Esophagus squamous epithelium (tissue), 5 donors: ENCODE results near the gene SCN4A. TPM values are rescaled to one million over a fixed set of nuclear protein-coding genes. Genes with fewer than 3 reads are reported as not detected.

Experiments
- DNase-seq: peaks from one replicate; lab custom pipeline; 2025; lab: John Stamatoyannopoulos, UW
- H3K27ac ChIP-seq, 4 donors: fragments of 200-600 bp; sonication (generic); one replicate each; pipeline ENCODE4 v1.5.1; 2016 to 2019; ENCODE audit warnings: mild to moderate bottlenecking in 1 of 4
- H3K27me3 ChIP-seq, 4 donors: fragments of 200-600 bp; sonication (generic); 1 replicate in 3 of 4; 2 replicates in 1 of 4; pipeline versions ENCODE4 v1.5.1 to v1.6.0; 2017 to 2021; ENCODE audit warnings: antibody characterized with exemption in 1 of 4
- H3K36me3 ChIP-seq, 3 donors: fragments of 200-600 bp; sonication (generic); one replicate each; pipeline ENCODE4 v1.5.1; 2016 to 2019
- H3K4me1 ChIP-seq, 3 donors: fragments of 200-600 bp; sonication (generic); one replicate each; pipeline ENCODE4 v1.5.1; 2017 to 2019
- H3K4me3 ChIP-seq, 4 donors: fragments of 200-600 bp; sonication (generic); 1 replicate in 3 of 4; 2 replicates in 1 of 4; pipeline ENCODE4 v1.5.1; 2016 to 2019; ENCODE audit warnings: mild to moderate bottlenecking in 2 of 4, moderate library complexity in 1 of 4
- H3K9me3 ChIP-seq, 3 donors: fragments of 200-600 bp; sonication (generic); one replicate each; pipeline ENCODE4 v1.5.1; 2016 to 2019
- CTCF ChIP-seq, 6 experiments: fragments of 450-650 bp in 4 of 6; fragments of 200-600 bp in 2 of 6; sonication (generic) in 2 of 6; IDR thresholded peaks; one replicate each; pipeline ENCODE4 v1.5.1; 2016 to 2019; ENCODE audit warnings: antibody characterized with exemption in 6 of 6, mild to moderate bottlenecking in 4 of 6, moderate library complexity in 4 of 6
- POLR2A ChIP-seq, 4 donors: fragments of 450-650 bp; IDR thresholded peaks; one replicate each; pipeline ENCODE4 v1.6.1; 2017; ENCODE audit warnings: antibody characterized with exemption in 4 of 4, mild to moderate bottlenecking in 4 of 4, moderate library complexity in 3 of 4
- WGBS, 2 donors: methylation state at CpG; one replicate each; pipeline ENCODE4 v1.1.5; 2018; 5-methylcytosine and 5-hydroxymethylcytosine counted together
- intact Hi-C: fragments of 100-400 bp; cut with DNase I; formaldehyde crosslinking; loops from one replicate; pipeline ENCODE4 v1.15.0; 2022
- total RNA-seq, 4 donors: library from RNA; depleted of rRNA; stranded (reverse); fragments of >200 nt; gene quantifications; one replicate each; pipeline ENCODE4 v1.1.0, GENCODE V29; 2016
- donor health status: DM: yes; HTN: yes; CAD: no.

Gene SCN4A
- total RNA-seq, 4 donors from 2014 or later, result under 0.01 to 0.12 TPM; not detected in 2

GRCh38 chr17:64001091-64001579, 28.4 kb upstream of the SCN4A start:
- Histone ChIP-seq H3K9me3 (no peaks in the 10 kb centered on the region), H3K36me3 (no peaks in the 10 kb centered on the region), H3K4me3 (no peak overlapping the region), H3K27ac (peak overlapping the region in 2 of 4 donors; percentile 44 to 76), H3K4me1 (peaks cover 12 to 33% (median 14%) of the 10 kb centered on the region in 3 donors), H3K27me3 (peaks cover 0 to 45% (median 4%) of the 10 kb centered on the region in 4 donors)
- WGBS, 2 donors, result 60 to 80% methylated on average over 1 to 5 of the region's 7 CpGs
- DNase-seq, result no peak
- TF ChIP-seq POLR2A (IDR thresholded peaks at IDR 0.05) (no peak), CTCF (IDR thresholded peaks at IDR 0.05) (no peak)
- intact Hi-C loops, result no loop called here

- Histone ChIP-seq H3K4me3 (no peak overlapping the region), H3K27me3 (peaks cover 0 to 55% (median 4%) of the 10 kb centered on the region in 4 donors), H3K9me3 (no peaks in the 10 kb centered on the region), H3K4me1 (peaks cover 12 to 23% (median 14%) of the 10 kb centered on the region in 3 donors), H3K27ac (no peak overlapping the region), H3K36me3 (no peaks in the 10 kb centered on the region)
- intact Hi-C loops, result no loop called here
- WGBS, 2 donors, result 75 to 76% methylated on average over 24 to 25 of the region's 25 CpGs
- TF ChIP-seq CTCF (IDR thresholded peaks at IDR 0.05), result no peak
- TF ChIP-seq POLR2A (IDR thresholded peaks at IDR 0.05), result no peak
- DNase-seq, result no peak
Observed at GRCh38 chr17:63999680-64000531, 27.2 kb upstream of the SCN4A start.

GRCh38 chr17:63998721-63999679, 26.3 kb upstream of the SCN4A start:
- peak overlapping the region; percentile 9 to 68 (median 50) for H3K4me3 ChIP-seq
- intact Hi-C loops, result no loop called here
- WGBS, 2 donors, result 15 to 69% methylated on average over 2 to 10 of the region's 33 CpGs
- H3K9me3 ChIP-seq, result no peaks in the 10 kb centered on the region
- no peak for DNase-seq
- TF ChIP-seq POLR2A (IDR thresholded peaks at IDR 0.05) (no peak), CTCF (IDR thresholded peaks at IDR 0.05) (no peak)
- H3K27me3 ChIP-seq, result peaks cover 0 to 61% (median 4%) of the 10 kb centered on the region in 4 donors
- no peaks in the 10 kb centered on the region for H3K36me3 ChIP-seq
- H3K4me1 ChIP-seq, result peaks cover 12 to 23% (median 14%) of the 10 kb centered on the region in 3 donors
- peak overlapping the region in 3 of 4 donors; percentile 1 to 38 (median 8) for H3K27ac ChIP-seq

- DNase-seq, result no peak
- Histone ChIP-seq H3K27me3 (peaks cover 0 to 68% (median 4%) of the 10 kb centered on the region in 4 donors), H3K27ac (peak within 1 kb of the TSS in 3 of 4 donors; percentile 1 to 38 (median 8)), H3K36me3 (no peaks in the 10 kb centered on the region), H3K9me3 (no peaks in the 10 kb centered on the region), H3K4me3 (peak within 1 kb of the TSS; percentile 9 to 68 (median 50)), H3K4me1 (peaks cover 12 to 23% (median 14%) of the 10 kb centered on the region in 3 donors)
- WGBS, 2 donors, result no CpG with 5 or more reads among the region's 43 CpGs
- no peak for TF ChIP-seq POLR2A (IDR thresholded peaks at IDR 0.05)
- TF ChIP-seq CTCF (IDR thresholded peaks at IDR 0.05), result peak in 1 of 6 experiments; percentile 5
- intact Hi-C loops, result no loop called here
Observed at GRCh38 chr17:63998050-63998720, 25.5 kb upstream of the SCN4A start, which contains the start of gene PRR29. TSS of gene PRR29 (plus strand) at chr17:63998351. CDS start at chr17:63998365, 14 bp downstream.
